HepG2 (cell line): Measurements from ENCODE around the gene TAP1. TPM values are rescaled to one million over a fixed set of nuclear protein-coding genes. Genes with fewer than 3 reads are reported as not detected.

ENCODE experiments used
- CENPT ChIP-seq: sonication (generic); formaldehyde crosslinking; IDR thresholded peaks from 2 replicates; pipeline ENCODE4 v1.8.0; 2022; ENCODE audit warnings: low read depth, mild to moderate bottlenecking, moderate library complexity, missing genetic modification reagents
- GTF3A ChIP-seq: sonication (generic); formaldehyde crosslinking; conservative IDR thresholded peaks from 2 replicates; pipeline ENCODE4 v1.4.0; 2020; ENCODE audit warnings: mild to moderate bottlenecking, missing genetic modification reagents
- HDAC2 ChIP-seq: sonication (generic); formaldehyde crosslinking; IDR thresholded peaks from 2 replicates; pipeline ENCODE4 v1.4.0; 2020; ENCODE audit warnings: missing genetic modification reagents
- HOXA3 ChIP-seq: sonication (generic); formaldehyde crosslinking; IDR thresholded peaks from 2 replicates; pipeline ENCODE4 v1.5.0; 2020; ENCODE audit warnings: missing genetic modification reagents
- KLF12 ChIP-seq: sonication (generic); formaldehyde crosslinking; IDR thresholded peaks from 2 replicates; pipeline ENCODE4 v1.4.0; 2020; ENCODE audit warnings: missing genetic modification reagents, borderline replicate concordance
- NR2F6 ChIP-seq, 2 experiments: IDR thresholded peaks; 2 replicates each; pipeline ENCODE4 v1.6.1; 2016; ENCODE audit warnings: antibody characterized with exemption in 1 of 2, mild to moderate bottlenecking in 1 of 2
- RFXAP ChIP-seq: sonication (generic); formaldehyde crosslinking; IDR thresholded peaks from 2 replicates; pipeline ENCODE4 v1.4.0; 2020; ENCODE audit warnings: missing genetic modification reagents, borderline replicate concordance
- SATB2 ChIP-seq: sonication (generic); formaldehyde crosslinking; IDR thresholded peaks from 2 replicates; pipeline ENCODE4 v1.5.0; 2020; ENCODE audit warnings: missing genetic modification reagents
- SRF ChIP-seq: IDR thresholded peaks from 2 replicates; pipeline ENCODE4 v1.6.1; 2011; ENCODE audit warnings: mild to moderate bottlenecking, low read depth, low read length, moderate library complexity
- U2AF1 ChIP-seq: fragments of 200-400 bp; formaldehyde crosslinking; optimal IDR thresholded peaks from 2 replicates; pipeline ENCODE3; 2017; ENCODE audit warnings: mild to moderate bottlenecking, low read depth, low read length
- ZIK1 ChIP-seq: sonication (generic); formaldehyde crosslinking; IDR thresholded peaks from 2 replicates; pipeline ENCODE4 v1.5.0; 2020; ENCODE audit warnings: mild to moderate bottlenecking, low read depth, missing genetic modification reagents, borderline replicate concordance
- ZNF263 ChIP-seq: sonication (generic); formaldehyde crosslinking; IDR thresholded peaks from 2 replicates; pipeline ENCODE4 v1.4.0; 2020; ENCODE audit warnings: missing genetic modification reagents
- ZNF547 ChIP-seq: sonication (generic); formaldehyde crosslinking; IDR thresholded peaks from 2 replicates; pipeline ENCODE4 v1.5.1; 2020; ENCODE audit warnings: mild to moderate bottlenecking, missing genetic modification reagents
- ZNF629 ChIP-seq: sonication (generic); formaldehyde crosslinking; conservative IDR thresholded peaks from 2 replicates; pipeline ENCODE4 v1.5.0; 2020; ENCODE audit warnings: missing genetic modification reagents
- ZNF776 ChIP-seq: sonication (generic); formaldehyde crosslinking; IDR thresholded peaks from 2 replicates; pipeline ENCODE4 v1.4.0; 2020; ENCODE audit warnings: mild to moderate bottlenecking, missing genetic modification reagents
- polyA plus RNA-seq, 8 experiments: library from polyadenylated mRNA; depleted of rRNA in 3 of 8; stranded (reverse) in 7 of 8; unstranded in 1 of 8; fragments of >200 nt; fragmentation: Illumina TruSeq in 4 of 8; extraction: Trizol in 4 of 8; gene quantifications; 2 replicates each; pipeline versions ENCODE4 v1.2.1 to v1.2.3, GENCODE V29; 2011 to 2016; ENCODE audit warnings: low read depth in 4 of 8, missing spikeins in 1 of 8, mixed read lengths in 1 of 8; ENCODE audit not compliant: insufficient read depth in 1 of 8
- total RNA-seq, 5 experiments: library from RNA; depleted of rRNA; stranded (reverse); fragments of >200 nt; fragmentation: Illumina TruSeq; extraction: Trizol; gene quantifications; 2 replicates each; pipeline ENCODE4 v1.2.3, GENCODE V29; 2016; ENCODE audit warnings: low read depth in 1 of 5
- TF ChIP-seq, protein P1 (sequence below): sonication (generic); formaldehyde crosslinking; IDR thresholded peaks from 2 replicates; pipeline ENCODE4 v1.4.0; 2020; ENCODE audit warnings: missing genetic modification reagents, borderline replicate concordance
- TF ChIP-seq, protein P2 (sequence below): sonication (generic); formaldehyde crosslinking; IDR thresholded peaks from 2 replicates; pipeline ENCODE4 v1.4.0; 2020; ENCODE audit warnings: missing genetic modification reagents, borderline replicate concordance
- TF ChIP-seq, protein P3 (sequence below): sonication (generic); formaldehyde crosslinking; IDR thresholded peaks from 2 replicates; pipeline ENCODE4 v1.8.1; 2023; ENCODE audit warnings: missing genetic modification reagents, mild to moderate bottlenecking, borderline replicate concordance
- TF ChIP-seq, protein P4 (sequence below): sonication (generic); formaldehyde crosslinking; conservative IDR thresholded peaks from 2 replicates; pipeline ENCODE4 v1.8.1; 2023; ENCODE audit warnings: missing genetic modification reagents
- TF ChIP-seq, protein P5 (sequence below): IDR thresholded peaks from 2 replicates; pipeline ENCODE4 v1.6.1; 2012; ENCODE audit warnings: low read length, improper control_type of control experiment

Gene TAP1
- total and polyA plus RNA-seq, 2 of the 13 experiments (the other 11 are each of a cell fraction or from before 2014, with no cell fraction given) = 31.2 to 52.2 TPM

DNA sequence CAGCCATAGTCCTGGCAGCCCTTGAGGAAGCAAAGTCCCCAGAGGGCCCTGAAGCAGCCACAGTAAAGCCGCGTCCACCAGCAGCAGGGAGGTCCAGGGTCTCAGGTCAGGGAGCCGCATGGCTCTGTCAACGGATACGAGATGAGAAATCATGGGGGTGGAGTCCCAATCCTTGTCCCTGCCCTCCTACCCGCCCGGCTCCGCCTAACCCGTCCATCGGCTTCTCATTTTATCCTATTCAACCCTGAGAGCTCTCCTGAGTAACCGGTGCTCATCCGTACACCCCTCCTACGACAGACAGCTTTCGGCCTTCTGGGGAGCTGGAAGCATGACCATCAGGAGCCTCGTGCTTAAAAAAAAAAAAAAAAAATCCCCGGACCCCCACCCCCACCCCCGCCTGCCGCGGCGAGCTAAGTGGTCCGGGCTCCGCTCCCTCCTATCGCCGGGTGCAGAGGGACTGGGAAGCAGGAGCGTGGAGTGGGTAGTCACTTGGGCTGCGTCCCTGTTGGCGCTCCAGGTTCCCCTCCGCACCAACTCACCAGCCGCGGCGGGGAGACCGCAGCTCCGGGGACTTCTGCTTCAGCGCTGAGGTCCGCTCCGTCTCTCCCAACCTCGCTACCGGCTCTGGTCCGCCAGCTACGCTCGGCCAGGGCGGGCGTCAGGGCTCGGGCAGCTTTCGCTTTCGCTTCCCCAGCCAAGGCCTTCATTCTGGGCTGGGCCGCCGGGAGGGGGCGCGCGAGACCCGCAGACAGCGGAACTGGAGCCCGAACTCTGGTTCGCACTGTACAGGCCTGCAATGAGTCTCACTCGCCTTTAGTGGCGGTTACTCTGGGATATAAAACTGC is 15.2 kb downstream of the TAP1 start, which contains the start of gene TAP2 (continued):
- TF ChIP-seq ZNF629 (CRISPR knock-in tag) = peak; percentile 30; the same call in 1 of the 2 replicates
- TF ChIP-seq SRF = no peak
- peak; percentile 76 for TF ChIP-seq ZNF263 (CRISPR knock-in tag)
- TF ChIP-seq GTF3A (CRISPR knock-in tag) = no peak; the same call in 1 of the 2 replicates
- peak; percentile 71; the same call in 1 of the 2 replicates for TF ChIP-seq HDAC2 (CRISPR knock-in tag)
- TF ChIP-seq KLF12 (CRISPR knock-in tag) = peak; percentile 96
- TF ChIP-seq, protein P1, sequence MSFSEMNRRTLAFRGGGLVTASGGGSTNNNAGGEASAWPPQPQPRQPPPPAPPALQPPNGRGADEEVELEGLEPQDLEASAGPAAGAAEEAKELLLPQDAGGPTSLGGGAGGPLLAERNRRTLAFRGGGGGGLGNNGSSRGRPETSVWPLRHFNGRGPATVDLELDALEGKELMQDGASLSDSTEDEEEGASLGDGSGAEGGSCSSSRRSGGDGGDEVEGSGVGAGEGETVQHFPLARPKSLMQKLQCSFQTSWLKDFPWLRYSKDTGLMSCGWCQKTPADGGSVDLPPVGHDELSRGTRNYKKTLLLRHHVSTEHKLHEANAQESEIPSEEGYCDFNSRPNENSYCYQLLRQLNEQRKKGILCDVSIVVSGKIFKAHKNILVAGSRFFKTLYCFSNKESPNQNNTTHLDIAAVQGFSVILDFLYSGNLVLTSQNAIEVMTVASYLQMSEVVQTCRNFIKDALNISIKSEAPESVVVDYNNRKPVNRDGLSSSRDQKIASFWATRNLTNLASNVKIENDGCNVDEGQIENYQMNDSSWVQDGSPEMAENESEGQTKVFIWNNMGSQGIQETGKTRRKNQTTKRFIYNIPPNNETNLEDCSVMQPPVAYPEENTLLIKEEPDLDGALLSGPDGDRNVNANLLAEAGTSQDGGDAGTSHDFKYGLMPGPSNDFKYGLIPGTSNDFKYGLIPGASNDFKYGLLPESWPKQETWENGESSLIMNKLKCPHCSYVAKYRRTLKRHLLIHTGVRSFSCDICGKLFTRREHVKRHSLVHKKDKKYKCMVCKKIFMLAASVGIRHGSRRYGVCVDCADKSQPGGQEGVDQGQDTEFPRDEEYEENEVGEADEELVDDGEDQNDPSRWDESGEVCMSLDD = peak; percentile 75; the same call in 1 of the 2 replicates
- TF ChIP-seq, protein P2, sequence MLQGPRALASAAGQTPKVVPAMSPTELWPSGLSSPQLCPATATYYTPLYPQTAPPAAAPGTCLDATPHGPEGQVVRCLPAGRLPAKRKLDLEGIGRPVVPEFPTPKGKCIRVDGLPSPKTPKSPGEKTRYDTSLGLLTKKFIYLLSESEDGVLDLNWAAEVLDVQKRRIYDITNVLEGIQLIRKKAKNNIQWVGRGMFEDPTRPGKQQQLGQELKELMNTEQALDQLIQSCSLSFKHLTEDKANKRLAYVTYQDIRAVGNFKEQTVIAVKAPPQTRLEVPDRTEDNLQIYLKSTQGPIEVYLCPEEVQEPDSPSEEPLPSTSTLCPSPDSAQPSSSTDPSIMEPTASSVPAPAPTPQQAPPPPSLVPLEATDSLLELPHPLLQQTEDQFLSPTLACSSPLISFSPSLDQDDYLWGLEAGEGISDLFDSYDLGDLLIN (CRISPR knock-in tag) = no peak
- TF ChIP-seq CENPT (CRISPR knock-in tag) = no peak
- TF ChIP-seq, protein P3, sequence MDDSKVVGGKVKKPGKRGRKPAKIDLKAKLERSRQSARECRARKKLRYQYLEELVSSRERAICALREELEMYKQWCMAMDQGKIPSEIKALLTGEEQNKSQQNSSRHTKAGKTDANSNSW (CRISPR knock-in tag) = no peak
- TF ChIP-seq, protein P4, sequence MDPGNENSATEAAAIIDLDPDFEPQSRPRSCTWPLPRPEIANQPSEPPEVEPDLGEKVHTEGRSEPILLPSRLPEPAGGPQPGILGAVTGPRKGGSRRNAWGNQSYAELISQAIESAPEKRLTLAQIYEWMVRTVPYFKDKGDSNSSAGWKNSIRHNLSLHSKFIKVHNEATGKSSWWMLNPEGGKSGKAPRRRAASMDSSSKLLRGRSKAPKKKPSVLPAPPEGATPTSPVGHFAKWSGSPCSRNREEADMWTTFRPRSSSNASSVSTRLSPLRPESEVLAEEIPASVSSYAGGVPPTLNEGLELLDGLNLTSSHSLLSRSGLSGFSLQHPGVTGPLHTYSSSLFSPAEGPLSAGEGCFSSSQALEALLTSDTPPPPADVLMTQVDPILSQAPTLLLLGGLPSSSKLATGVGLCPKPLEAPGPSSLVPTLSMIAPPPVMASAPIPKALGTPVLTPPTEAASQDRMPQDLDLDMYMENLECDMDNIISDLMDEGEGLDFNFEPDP = no peak
- TF ChIP-seq, protein P5, sequence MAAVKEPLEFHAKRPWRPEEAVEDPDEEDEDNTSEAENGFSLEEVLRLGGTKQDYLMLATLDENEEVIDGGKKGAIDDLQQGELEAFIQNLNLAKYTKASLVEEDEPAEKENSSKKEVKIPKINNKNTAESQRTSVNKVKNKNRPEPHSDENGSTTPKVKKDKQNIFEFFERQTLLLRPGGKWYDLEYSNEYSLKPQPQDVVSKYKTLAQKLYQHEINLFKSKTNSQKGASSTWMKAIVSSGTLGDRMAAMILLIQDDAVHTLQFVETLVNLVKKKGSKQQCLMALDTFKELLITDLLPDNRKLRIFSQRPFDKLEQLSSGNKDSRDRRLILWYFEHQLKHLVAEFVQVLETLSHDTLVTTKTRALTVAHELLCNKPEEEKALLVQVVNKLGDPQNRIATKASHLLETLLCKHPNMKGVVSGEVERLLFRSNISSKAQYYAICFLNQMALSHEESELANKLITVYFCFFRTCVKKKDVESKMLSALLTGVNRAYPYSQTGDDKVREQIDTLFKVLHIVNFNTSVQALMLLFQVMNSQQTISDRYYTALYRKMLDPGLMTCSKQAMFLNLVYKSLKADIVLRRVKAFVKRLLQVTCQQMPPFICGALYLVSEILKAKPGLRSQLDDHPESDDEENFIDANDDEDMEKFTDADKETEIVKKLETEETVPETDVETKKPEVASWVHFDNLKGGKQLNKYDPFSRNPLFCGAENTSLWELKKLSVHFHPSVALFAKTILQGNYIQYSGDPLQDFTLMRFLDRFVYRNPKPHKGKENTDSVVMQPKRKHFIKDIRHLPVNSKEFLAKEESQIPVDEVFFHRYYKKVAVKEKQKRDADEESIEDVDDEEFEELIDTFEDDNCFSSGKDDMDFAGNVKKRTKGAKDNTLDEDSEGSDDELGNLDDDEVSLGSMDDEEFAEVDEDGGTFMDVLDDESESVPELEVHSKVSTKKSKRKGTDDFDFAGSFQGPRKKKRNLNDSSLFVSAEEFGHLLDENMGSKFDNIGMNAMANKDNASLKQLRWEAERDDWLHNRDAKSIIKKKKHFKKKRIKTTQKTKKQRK = no peak
- peak; percentile 82 for TF ChIP-seq HOXA3 (CRISPR knock-in tag)
- peak; percentile 85 for TF ChIP-seq ZNF776 (CRISPR knock-in tag)
- TF ChIP-seq ZIK1 (CRISPR knock-in tag) = peak; percentile 53; the same call in 1 of the 2 replicates
- peak; percentile 99 for TF ChIP-seq RFXAP (CRISPR knock-in tag)
- peak; percentile 96 for TF ChIP-seq U2AF1
- no peak for TF ChIP-seq NR2F6 (IDR thresholded peaks at IDR 0.05)
- TF ChIP-seq NR2F6 (CRISPR knock-in tag; IDR thresholded peaks at IDR 0.05) = peak; percentile 45; the same call in 1 of the 2 replicates
- 0 out of 2 replicates have a peak, but pooled peaks have one; percentile 65 for TF ChIP-seq SATB2 (CRISPR knock-in tag)
- no peak for TF ChIP-seq ZNF547 (CRISPR knock-in tag)
